K562 (cell line): ENCODE measurements around the gene DAPK1. TPM values are rescaled to one million over a fixed set of nuclear protein-coding genes. Genes with fewer than 3 reads are reported as not detected.

ENCODE experiments used
- KLF10 ChIP-seq: fragments of 250-450 bp; sonication (Bioruptor Pico); IDR thresholded peaks from 2 replicates; pipeline ENCODE4 v1.6.1; 2021; ENCODE audit warnings: matching md5 sums
- MAFF ChIP-seq: IDR thresholded peaks from 2 replicates; pipeline ENCODE4 v1.6.1; 2012; ENCODE audit warnings: low read length, improper control_type of control experiment
- POLR2A ChIP-seq: fragments of 450-650 bp; conservative IDR thresholded peaks from 2 replicates; pipeline ENCODE4 v1.6.1; 2016
- RFX5 ChIP-seq: IDR thresholded peaks from 2 replicates; pipeline ENCODE4 v1.6.1; 2011; ENCODE audit warnings: low read depth, mild to moderate bottlenecking, improper control_type of control experiment, low read length
- U2AF2 ChIP-seq: fragments of 200-400 bp; formaldehyde crosslinking; optimal IDR thresholded peaks from 2 replicates; pipeline ENCODE3; 2017; ENCODE audit warnings: low read depth, mild to moderate bottlenecking, low read length
- ZNF23 ChIP-seq: fragments of 250-450 bp; sonication (Bioruptor Pico); IDR thresholded peaks from 2 replicates; pipeline ENCODE4 v1.4.0; 2020; ENCODE audit warnings: mild to moderate bottlenecking
- ZNF445 ChIP-seq: fragments of 250-450 bp; sonication (Bioruptor Pico); IDR thresholded peaks from 2 replicates; pipeline ENCODE4 v1.4.0; 2020; ENCODE audit warnings: low read depth, mild to moderate bottlenecking, moderate library complexity
- polyA plus RNA-seq, 8 experiments: library from polyadenylated mRNA; depleted of rRNA in 4 of 8; stranded (reverse) in 5 of 8; unstranded in 3 of 8; fragments of >200 nt; fragmentation: Nextera tagmentation in 2 of 8; fragmentation: Illumina TruSeq in 1 of 8; extraction: Ambion mirVana in 2 of 8; extraction: Trizol in 1 of 8; gene quantifications; 2 replicates each; pipeline versions ENCODE4 v1.2.1 to v1.2.3, GENCODE V29; 2011 to 2014; ENCODE audit warnings: inconsistent platforms in 1 of 8, missing spikeins in 1 of 8
- total RNA-seq, 7 experiments: library from RNA; depleted of rRNA in 6 of 7; stranded (reverse); fragments of >200 nt in 6 of 7; fragmentation: Illumina TruSeq in 2 of 7; extraction: Trizol in 2 of 7; gene quantifications; 2 replicates each; pipeline versions ENCODE4 v1.2.1 to v1.2.3, GENCODE V29; 2011 to 2021; ENCODE audit warnings: low replicate concordance in 1 of 7
- TF ChIP-seq, protein P1 (sequence below): fragments of 450-650 bp; IDR thresholded peaks from 2 replicates; pipeline ENCODE4 v1.6.1; 2016; ENCODE audit warnings: mild to moderate bottlenecking, moderate library complexity
- TF ChIP-seq, protein P2 (sequence below): fragments of 450-650 bp; IDR thresholded peaks from 2 replicates; pipeline ENCODE4 v1.6.1; 2016; ENCODE audit warnings: antibody characterized with exemption
- TF ChIP-seq, protein P3 (sequence below), 2 experiments: IDR thresholded peaks; 2 replicates each; pipeline ENCODE4 v1.6.1; 2012; ENCODE audit warnings: improper control_type of control experiment in 2 of 2, low read depth in 2 of 2, low read length in 2 of 2, borderline replicate concordance in 1 of 2

Gene DAPK1
- total and polyA plus RNA-seq, 9 of the 15 experiments (the other 6 are each of a cell fraction or from before 2014, with no cell fraction given): 1.7 to 26.4 (median 15.8) TPM

DNA sequence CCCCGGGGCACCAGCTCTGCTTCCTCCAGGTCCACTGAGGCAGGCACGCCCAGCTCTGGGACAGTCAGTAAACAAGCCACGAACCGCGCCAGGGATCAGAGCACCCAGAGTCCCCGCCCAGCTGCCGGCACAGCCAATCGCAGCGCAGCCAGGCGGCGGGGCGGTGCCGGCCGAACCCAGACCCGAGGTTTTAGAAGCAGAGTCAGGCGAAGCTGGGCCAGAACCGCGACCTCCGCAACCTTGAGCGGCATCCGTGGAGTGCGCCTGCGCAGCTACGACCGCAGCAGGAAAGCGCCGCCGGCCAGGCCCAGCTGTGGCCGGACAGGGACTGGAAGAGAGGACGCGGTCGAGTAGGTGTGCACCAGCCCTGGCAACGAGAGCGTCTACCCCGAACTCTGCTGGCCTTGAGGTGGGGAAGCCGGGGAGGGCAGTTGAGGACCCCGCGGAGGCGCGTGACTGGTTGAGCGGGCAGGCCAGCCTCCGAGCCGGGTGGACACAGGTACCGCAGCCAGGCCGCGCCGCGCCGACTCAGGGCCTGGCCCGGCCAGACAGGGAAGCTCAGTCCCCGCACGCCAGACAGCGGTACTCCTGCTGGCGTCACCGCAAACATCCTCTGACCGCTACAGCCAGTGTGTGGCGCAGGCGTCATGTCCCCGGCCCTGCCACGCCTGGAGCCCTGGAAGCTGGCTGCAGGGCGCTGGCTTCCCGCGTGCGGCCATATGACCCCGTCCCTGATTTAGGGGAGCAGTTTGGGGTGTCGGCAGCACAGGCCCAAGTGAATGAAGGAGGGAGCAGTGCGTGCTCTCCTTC, 228.4 kb downstream of the DAPK1 start, which contains the start of gene CTSL (continued):
- TF ChIP-seq, protein P1, sequence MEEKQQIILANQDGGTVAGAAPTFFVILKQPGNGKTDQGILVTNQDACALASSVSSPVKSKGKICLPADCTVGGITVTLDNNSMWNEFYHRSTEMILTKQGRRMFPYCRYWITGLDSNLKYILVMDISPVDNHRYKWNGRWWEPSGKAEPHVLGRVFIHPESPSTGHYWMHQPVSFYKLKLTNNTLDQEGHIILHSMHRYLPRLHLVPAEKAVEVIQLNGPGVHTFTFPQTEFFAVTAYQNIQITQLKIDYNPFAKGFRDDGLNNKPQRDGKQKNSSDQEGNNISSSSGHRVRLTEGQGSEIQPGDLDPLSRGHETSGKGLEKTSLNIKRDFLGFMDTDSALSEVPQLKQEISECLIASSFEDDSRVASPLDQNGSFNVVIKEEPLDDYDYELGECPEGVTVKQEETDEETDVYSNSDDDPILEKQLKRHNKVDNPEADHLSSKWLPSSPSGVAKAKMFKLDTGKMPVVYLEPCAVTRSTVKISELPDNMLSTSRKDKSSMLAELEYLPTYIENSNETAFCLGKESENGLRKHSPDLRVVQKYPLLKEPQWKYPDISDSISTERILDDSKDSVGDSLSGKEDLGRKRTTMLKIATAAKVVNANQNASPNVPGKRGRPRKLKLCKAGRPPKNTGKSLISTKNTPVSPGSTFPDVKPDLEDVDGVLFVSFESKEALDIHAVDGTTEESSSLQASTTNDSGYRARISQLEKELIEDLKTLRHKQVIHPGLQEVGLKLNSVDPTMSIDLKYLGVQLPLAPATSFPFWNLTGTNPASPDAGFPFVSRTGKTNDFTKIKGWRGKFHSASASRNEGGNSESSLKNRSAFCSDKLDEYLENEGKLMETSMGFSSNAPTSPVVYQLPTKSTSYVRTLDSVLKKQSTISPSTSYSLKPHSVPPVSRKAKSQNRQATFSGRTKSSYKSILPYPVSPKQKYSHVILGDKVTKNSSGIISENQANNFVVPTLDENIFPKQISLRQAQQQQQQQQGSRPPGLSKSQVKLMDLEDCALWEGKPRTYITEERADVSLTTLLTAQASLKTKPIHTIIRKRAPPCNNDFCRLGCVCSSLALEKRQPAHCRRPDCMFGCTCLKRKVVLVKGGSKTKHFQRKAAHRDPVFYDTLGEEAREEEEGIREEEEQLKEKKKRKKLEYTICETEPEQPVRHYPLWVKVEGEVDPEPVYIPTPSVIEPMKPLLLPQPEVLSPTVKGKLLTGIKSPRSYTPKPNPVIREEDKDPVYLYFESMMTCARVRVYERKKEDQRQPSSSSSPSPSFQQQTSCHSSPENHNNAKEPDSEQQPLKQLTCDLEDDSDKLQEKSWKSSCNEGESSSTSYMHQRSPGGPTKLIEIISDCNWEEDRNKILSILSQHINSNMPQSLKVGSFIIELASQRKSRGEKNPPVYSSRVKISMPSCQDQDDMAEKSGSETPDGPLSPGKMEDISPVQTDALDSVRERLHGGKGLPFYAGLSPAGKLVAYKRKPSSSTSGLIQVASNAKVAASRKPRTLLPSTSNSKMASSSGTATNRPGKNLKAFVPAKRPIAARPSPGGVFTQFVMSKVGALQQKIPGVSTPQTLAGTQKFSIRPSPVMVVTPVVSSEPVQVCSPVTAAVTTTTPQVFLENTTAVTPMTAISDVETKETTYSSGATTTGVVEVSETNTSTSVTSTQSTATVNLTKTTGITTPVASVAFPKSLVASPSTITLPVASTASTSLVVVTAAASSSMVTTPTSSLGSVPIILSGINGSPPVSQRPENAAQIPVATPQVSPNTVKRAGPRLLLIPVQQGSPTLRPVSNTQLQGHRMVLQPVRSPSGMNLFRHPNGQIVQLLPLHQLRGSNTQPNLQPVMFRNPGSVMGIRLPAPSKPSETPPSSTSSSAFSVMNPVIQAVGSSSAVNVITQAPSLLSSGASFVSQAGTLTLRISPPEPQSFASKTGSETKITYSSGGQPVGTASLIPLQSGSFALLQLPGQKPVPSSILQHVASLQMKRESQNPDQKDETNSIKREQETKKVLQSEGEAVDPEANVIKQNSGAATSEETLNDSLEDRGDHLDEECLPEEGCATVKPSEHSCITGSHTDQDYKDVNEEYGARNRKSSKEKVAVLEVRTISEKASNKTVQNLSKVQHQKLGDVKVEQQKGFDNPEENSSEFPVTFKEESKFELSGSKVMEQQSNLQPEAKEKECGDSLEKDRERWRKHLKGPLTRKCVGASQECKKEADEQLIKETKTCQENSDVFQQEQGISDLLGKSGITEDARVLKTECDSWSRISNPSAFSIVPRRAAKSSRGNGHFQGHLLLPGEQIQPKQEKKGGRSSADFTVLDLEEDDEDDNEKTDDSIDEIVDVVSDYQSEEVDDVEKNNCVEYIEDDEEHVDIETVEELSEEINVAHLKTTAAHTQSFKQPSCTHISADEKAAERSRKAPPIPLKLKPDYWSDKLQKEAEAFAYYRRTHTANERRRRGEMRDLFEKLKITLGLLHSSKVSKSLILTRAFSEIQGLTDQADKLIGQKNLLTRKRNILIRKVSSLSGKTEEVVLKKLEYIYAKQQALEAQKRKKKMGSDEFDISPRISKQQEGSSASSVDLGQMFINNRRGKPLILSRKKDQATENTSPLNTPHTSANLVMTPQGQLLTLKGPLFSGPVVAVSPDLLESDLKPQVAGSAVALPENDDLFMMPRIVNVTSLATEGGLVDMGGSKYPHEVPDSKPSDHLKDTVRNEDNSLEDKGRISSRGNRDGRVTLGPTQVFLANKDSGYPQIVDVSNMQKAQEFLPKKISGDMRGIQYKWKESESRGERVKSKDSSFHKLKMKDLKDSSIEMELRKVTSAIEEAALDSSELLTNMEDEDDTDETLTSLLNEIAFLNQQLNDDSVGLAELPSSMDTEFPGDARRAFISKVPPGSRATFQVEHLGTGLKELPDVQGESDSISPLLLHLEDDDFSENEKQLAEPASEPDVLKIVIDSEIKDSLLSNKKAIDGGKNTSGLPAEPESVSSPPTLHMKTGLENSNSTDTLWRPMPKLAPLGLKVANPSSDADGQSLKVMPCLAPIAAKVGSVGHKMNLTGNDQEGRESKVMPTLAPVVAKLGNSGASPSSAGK: peak; percentile 86
- TF ChIP-seq POLR2A: peak; percentile 88
- TF ChIP-seq ZNF23 (CRISPR knock-in tag): no peak
- TF ChIP-seq, protein P2, sequence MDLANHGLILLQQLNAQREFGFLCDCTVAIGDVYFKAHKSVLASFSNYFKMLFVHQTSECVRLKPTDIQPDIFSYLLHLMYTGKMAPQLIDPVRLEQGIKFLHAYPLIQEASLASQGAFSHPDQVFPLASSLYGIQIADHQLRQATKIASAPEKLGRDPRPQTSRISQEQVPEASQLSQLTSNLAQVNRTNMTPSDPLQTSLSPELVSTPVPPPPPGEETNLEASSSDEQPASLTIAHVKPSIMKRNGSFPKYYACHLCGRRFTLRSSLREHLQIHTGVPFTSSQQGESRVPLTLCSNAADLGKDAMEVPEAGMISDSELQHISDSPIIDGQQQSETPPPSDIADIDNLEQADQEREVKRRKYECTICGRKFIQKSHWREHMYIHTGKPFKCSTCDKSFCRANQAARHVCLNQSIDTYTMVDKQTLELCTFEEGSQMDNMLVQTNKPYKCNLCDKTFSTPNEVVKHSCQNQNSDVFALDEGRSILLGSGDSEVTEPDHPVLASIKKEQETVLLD: peak; percentile 50; the same call in 1 of the 2 replicates
- no peak for TF ChIP-seq RFX5
- TF ChIP-seq KLF10 (CRISPR knock-in tag): no peak
- no peak for TF ChIP-seq U2AF2
- TF ChIP-seq ZNF445 (CRISPR knock-in tag): no peak
- TF ChIP-seq, protein P3, sequence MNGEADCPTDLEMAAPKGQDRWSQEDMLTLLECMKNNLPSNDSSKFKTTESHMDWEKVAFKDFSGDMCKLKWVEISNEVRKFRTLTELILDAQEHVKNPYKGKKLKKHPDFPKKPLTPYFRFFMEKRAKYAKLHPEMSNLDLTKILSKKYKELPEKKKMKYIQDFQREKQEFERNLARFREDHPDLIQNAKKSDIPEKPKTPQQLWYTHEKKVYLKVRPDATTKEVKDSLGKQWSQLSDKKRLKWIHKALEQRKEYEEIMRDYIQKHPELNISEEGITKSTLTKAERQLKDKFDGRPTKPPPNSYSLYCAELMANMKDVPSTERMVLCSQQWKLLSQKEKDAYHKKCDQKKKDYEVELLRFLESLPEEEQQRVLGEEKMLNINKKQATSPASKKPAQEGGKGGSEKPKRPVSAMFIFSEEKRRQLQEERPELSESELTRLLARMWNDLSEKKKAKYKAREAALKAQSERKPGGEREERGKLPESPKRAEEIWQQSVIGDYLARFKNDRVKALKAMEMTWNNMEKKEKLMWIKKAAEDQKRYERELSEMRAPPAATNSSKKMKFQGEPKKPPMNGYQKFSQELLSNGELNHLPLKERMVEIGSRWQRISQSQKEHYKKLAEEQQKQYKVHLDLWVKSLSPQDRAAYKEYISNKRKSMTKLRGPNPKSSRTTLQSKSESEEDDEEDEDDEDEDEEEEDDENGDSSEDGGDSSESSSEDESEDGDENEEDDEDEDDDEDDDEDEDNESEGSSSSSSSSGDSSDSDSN (IDR thresholded peaks at IDR 0.05; ENCODE audit: borderline replicate concordance in 1 of 2, low read depth in 2 of 2, low read length in 2 of 2): peak in 1 of 2 experiments; percentile 87; a peak in 3 of 4 replicates
- TF ChIP-seq MAFF: no peak
